Stimulated activated naive B cell treated with anti-CD40 and anti-IgM and Interleukin-4, amounts not matched to agents 10 μg/mL and 1 μg/mL and 100 μg/mL, for 72 hours (primary cell): ENCODE measurements around the gene ATAD1.

Experiments
- ATAC-seq, 2 donors: fragments of 150-1000 bp; cut with Tn5 transposase; replicated peaks; 2 replicates each; pipeline ENCODE4 v1.10.0; 2021; ENCODE audit warnings: moderate library complexity in 1 of 2
- DNase-seq: peaks from one replicate; pipeline ENCODE4 v3.0.0; 2021
- H3K27ac Mint-ChIP-seq: one replicate; pipeline ENCODE4 v1.8.0; 2022; ENCODE audit warnings: mild to moderate bottlenecking, mixed read lengths
- H3K27me3 Mint-ChIP-seq, 2 donors: one replicate each; pipeline ENCODE4 v1.8.0; 2022; ENCODE audit warnings: mixed read lengths in 2 of 2
- H3K36me3 Mint-ChIP-seq, 2 donors: one replicate each; pipeline ENCODE4 v1.8.0; 2022; ENCODE audit warnings: mixed read lengths in 2 of 2, mild to moderate bottlenecking in 1 of 2
- H3K4me1 Mint-ChIP-seq, 2 donors: one replicate each; pipeline ENCODE4 v1.8.0; 2022; ENCODE audit warnings: mixed read lengths in 2 of 2, mild to moderate bottlenecking in 1 of 2
- H3K4me3 Mint-ChIP-seq, 2 donors: one replicate each; pipeline ENCODE4 v1.8.0; 2022; ENCODE audit warnings: mild to moderate bottlenecking in 2 of 2, mixed read lengths in 2 of 2, moderate library complexity in 1 of 2
- H3K9me3 Mint-ChIP-seq, 2 donors: one replicate each; pipeline ENCODE4 v1.8.0; 2022; ENCODE audit warnings: mixed read lengths in 2 of 2, mild to moderate bottlenecking in 1 of 2

ATAD1 gene

DNA sequence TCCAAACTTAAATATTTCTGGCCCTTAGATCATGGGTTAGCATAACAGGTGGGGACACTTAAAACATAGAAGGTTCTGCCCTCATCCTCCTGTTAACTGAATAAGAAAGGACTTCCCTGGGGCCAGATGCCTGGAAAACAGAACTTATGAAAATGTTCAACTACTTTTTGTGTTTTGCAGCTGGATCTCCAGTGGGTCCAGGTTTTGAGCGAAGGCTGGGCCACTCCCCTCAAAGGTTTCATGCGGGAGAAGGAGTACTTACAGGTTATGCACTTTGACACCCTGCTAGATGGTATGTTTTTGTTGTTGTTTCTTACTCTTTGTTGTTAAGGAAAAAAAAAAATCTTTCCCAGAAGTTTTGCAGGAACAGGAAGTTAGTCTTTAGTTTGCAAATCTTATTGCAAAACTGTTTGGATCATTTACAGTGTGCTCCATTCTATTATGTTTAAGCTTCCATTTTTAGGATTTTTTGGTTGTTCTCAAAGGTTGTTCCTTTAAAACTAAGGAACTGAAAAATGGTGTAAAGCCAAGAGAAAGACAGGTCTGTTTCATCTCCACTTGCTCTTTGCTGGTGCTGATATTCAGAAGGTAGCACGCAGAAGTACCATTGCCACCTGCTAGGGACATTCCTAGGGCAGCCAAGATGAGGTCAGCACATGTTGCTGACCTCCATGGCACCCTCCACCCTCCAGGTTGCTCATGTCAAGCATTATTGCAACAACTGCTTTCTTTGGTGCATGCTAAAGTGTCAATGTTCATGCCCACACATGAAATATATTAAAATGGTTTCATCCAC lies 102.3 kb downstream of the ATAD1 start:
- Mint-ChIP-seq H3K9me3 (no peaks in the 10 kb centered on the region), H3K36me3 (no peaks in the 10 kb centered on the region), H3K4me1 (peaks cover 5 to 17% of the 10 kb centered on the region in 2 donors), H3K27ac (no peak overlapping the region), H3K27me3 (no peaks in the 10 kb centered on the region), H3K4me3 (no peak overlapping the region)
- DNase-seq (no peak), ATAC-seq (no peak)

DNA sequence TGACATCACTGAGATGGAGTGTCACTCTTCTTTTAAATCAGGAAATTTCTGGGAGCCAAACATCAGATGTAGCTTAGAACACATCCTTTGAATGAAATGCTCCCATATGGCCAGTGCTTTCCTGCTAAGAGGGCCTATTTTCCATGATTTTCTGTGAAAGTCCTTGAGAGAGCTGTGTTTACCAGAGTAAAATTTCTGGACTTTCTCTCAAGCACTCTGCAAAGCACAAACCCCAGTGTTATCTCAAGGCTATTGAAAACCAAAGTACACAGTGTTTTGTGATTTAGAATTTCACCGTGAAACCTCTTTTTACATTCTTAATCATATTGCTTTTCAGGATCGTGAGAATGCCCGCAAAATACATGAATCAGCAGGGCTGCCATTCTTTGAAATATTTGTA lies 104.3 kb downstream of the ATAD1 start:
- no peaks in the 10 kb centered on the region for H3K9me3 Mint-ChIP-seq
- H3K27ac Mint-ChIP-seq: no peak overlapping the region
- H3K36me3 Mint-ChIP-seq: no peaks in the 10 kb centered on the region
- peaks cover 5 to 16% of the 10 kb centered on the region in 2 donors for H3K4me1 Mint-ChIP-seq
- no peak overlapping the region for H3K4me3 Mint-ChIP-seq
- no peak for DNase-seq
- no peak for ATAC-seq
- H3K27me3 Mint-ChIP-seq: no peaks in the 10 kb centered on the region

DNA sequence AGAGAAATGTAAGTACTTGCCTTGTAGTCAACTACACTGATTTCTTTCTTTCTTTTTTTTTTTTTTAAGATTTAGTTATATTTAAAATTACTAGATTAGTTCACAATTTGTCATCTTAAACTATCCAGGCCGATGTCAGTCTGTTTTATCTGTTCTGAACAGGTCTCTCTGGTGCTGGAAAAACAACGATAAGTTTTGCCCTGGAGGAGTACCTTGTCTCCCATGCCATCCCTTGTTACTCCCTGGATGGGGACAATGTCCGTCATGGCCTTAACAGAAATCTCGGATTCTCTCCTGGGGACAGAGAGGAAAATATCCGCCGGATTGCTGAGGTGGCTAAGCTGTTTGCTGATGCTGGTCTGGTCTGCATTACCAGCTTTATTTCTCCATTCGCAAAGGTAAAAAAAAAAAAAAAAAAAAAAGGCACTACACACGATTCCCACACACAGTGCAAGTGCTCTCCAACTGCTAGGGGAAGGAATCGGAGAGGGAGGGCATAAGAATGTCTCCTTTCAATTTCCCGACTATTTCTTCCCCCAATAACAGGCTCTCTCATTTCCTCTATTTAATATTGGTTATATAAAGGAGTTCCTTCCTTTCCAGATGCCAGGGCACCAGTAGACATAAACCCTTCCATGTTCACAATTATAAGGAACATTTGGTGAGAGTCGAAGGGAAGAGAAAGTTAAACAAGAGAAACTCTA lies 105.0 kb downstream of the ATAD1 start:
- no peaks in the 10 kb centered on the region for H3K36me3 Mint-ChIP-seq
- peaks cover 0 to 10% of the 10 kb centered on the region in 2 donors for H3K4me1 Mint-ChIP-seq
- no peak overlapping the region for H3K4me3 Mint-ChIP-seq
- H3K27ac Mint-ChIP-seq: no peak overlapping the region
- no peaks in the 10 kb centered on the region for H3K9me3 Mint-ChIP-seq
- no peak for DNase-seq
- peaks cover 0 to under 1% of the 10 kb centered on the region in 2 donors for H3K27me3 Mint-ChIP-seq
- ATAC-seq: no peak

DNA sequence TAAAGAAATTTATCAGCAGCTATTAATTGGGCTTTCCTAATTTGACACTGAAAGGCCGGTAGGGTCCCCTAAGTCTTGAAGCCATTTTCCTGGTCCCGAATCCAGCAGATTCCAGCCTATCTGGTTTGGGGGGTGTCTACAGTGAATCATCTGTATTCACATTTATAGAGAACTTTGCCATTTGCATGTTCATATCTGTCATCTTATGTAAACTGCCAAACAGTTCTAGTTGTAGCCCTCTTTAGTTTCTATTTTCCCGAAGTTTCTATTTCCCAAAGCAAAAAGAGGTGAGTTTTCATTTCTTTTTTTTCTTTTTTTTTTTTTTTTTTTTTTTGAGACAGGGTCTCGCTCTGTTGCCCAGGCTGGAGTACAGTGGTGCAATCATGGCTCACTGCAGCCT lies 110.8 kb downstream of the ATAD1 start:
- H3K36me3 Mint-ChIP-seq: no peaks in the 10 kb centered on the region

DNA sequence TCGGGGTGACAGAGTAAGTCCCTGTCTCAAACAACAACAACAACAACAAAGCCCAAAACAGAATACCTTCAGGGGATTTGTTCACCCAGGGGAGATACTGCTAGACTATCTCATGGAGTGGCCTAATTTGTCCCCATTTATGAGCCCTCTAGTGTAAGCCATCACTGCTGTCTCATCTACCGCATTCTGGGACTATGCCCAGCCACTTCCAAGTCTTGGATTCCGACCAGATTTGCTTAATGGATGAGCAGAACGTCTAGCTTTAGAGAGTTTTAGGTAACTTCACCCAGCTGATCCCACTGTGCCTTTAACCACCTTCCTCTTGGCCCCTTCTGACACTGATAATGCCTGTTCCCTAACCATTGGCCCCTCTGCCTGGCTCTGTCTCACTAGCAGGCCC lies 111.3 kb downstream of the ATAD1 start:
- Mint-ChIP-seq H3K27ac (no peak overlapping the region), H3K4me3 (no peak overlapping the region), H3K4me1 (no peaks in the 10 kb centered on the region), H3K36me3 (no peaks in the 10 kb centered on the region), H3K9me3 (no peaks in the 10 kb centered on the region), H3K27me3 (peaks cover 4 to 5% of the 10 kb centered on the region in 2 donors)
- DNase-seq: no peak
- no peak for ATAC-seq

More for the DNA sequence above, 110.8 kb downstream of the ATAD1 start:
- no peak for DNase-seq
- ATAC-seq: no peak
- no peak overlapping the region for H3K4me3 Mint-ChIP-seq
- H3K9me3 Mint-ChIP-seq: no peaks in the 10 kb centered on the region
- H3K27ac Mint-ChIP-seq: no peak overlapping the region
- peaks cover 4 to 5% of the 10 kb centered on the region in 2 donors for H3K27me3 Mint-ChIP-seq
- H3K4me1 Mint-ChIP-seq: no peaks in the 10 kb centered on the region

DNA sequence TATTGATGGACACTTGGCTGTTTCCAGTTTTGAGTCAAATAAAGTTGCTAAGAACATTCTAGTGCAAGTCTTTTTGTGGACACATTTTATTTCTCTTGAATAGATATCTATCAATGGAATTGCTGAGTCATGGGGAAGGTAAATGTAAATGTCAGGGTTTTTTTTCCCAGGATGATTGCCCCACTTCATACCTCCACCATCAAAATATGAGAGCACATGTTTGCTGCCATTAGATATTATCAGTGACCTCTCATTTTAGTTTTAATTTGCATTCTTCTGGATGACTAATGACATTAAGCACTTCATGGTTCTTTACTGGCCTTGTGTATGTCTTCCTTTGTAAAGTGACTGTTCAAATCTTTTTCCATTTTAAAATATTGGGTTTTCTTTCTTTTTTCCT lies 112.7 kb downstream of the ATAD1 start:
- Mint-ChIP-seq H3K9me3 (no peaks in the 10 kb centered on the region), H3K4me3 (no peak overlapping the region), H3K27me3 (peaks cover 5 to 9% of the 10 kb centered on the region in 2 donors), H3K27ac (no peak overlapping the region), H3K4me1 (no peaks in the 10 kb centered on the region), H3K36me3 (no peaks in the 10 kb centered on the region)
- no peak for DNase-seq
- ATAC-seq: no peak

DNA sequence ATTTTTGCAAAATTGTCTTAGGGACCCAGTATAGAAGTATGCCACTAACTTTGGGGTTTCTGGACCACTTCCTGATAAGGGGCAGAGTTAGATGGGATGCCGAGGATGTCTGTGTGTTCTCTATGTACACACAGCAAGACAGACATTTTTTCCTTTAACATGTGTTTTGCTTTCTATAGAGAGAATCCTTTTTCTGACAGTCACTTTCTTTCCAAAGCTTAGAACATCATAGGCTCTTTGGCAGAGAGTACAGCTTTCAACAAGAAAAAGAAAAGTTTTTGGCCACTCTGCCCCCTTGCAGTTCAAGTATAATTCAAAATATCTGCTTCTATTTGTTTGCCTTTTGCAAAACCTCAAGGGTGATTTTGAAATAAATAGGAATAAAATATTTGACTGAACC lies 114.3 kb downstream of the ATAD1 start:
- H3K9me3 Mint-ChIP-seq: no peaks in the 10 kb centered on the region
- DNase-seq (no peak), ATAC-seq (no peak)
- no peak overlapping the region for H3K4me3 Mint-ChIP-seq
- H3K27ac Mint-ChIP-seq: no peak overlapping the region
- H3K36me3 Mint-ChIP-seq: no peaks in the 10 kb centered on the region
- no peaks in the 10 kb centered on the region for H3K4me1 Mint-ChIP-seq
- H3K27me3 Mint-ChIP-seq: peaks cover 5 to 9% of the 10 kb centered on the region in 2 donors

DNA sequence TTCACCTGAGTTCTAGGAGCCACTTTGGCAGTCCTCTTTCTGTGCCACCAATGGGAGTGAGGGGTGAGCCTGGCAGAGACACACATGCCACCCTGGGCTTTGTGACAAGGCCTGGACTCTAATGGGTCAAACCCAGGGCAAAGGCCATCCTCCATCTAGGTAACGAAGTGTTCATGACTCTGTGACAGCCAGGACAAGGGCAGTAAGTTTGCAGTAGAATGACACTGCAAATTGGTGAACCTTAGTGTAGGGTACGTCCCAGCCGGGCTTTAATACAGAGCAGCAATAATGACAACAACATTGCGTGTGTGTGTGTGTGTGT lies 115.1 kb downstream of the ATAD1 start:
- Mint-ChIP-seq H3K9me3 (no peaks in the 10 kb centered on the region), H3K4me3 (no peak overlapping the region), H3K36me3 (no peaks in the 10 kb centered on the region), H3K27me3 (peaks cover 5 to 7% of the 10 kb centered on the region in 2 donors), H3K4me1 (no peaks in the 10 kb centered on the region), H3K27ac (no peak overlapping the region)
- DNase-seq (no peak), ATAC-seq (no peak)

DNA sequence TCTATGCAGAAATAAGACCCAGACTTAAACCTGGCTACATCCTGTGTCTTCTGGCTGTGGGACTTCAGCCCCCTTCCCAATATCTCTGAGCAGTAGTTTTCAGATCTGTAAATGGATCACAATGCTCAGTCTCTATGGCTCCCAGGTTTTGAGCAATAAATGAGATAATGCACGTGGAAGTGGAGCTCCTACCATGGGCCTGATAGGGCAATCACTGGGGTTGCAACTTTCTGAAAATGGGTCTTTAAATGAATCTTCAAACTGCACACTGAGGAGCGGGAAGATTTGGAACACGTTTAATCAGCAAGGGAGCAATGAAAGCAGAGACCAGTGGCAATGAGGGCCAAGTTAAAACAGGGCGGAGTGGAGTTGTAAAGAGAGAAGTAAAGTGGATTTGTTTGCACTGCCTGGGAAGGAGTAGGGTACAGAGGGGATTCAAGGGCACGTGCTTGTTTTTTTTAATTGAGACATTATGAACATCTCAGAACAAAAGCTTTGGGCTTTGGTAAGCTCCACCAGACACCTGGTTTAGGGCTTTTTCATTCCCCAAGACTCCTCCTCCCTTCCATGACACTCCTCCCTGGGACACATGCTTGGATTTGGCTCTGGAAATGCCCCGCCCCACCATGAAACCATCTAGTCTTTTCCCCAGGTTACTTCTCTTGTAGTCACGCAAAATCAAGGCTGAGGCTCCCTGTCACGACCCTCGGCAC lies 115.6 kb downstream of the ATAD1 start:
- DNase-seq (no peak), ATAC-seq (no peak)
- Mint-ChIP-seq H3K4me3 (no peak overlapping the region), H3K4me1 (no peaks in the 10 kb centered on the region), H3K9me3 (no peaks in the 10 kb centered on the region), H3K27me3 (peaks cover 5% of the 10 kb centered on the region in 2 donors), H3K27ac (no peak overlapping the region), H3K36me3 (no peaks in the 10 kb centered on the region)
